Tibial artery (tissue), 4 donors: ENCODE results near the gene JAKMIP1.
A peak's percentile ranks its signal among the peaks of the same experiment; 100 is the strongest.
"Not testable (repeated sequence)": the region's sequence is repeated elsewhere in the genome, so short reads cannot be mapped to it uniquely, and the experiment has no call there.

Experiments
- DNase-seq, 2 donors: peaks; one replicate each; pipeline ENCODE4 v3.0.0-alpha.2; 2019
- H3K27ac ChIP-seq, 2 donors: fragments of 200-600 bp; sonication (generic) in 1 of 2; 1 replicate in 1 of 2; 2 replicates in 1 of 2; pipeline ENCODE4 v1.5.1; 2018 to 2019; ENCODE audit warnings: mild to moderate bottlenecking in 1 of 2
- H3K27me3 ChIP-seq, 2 donors: fragments of 200-600 bp; sonication (generic) in 1 of 2; one replicate each; pipeline versions ENCODE4 v1.5.1 to v1.6.0; 2016 to 2019
- H3K36me3 ChIP-seq, 3 donors: fragments of 200-600 bp; sonication (generic) in 2 of 3; one replicate each; pipeline ENCODE4 v1.5.1; 2016 to 2019; ENCODE audit warnings: mild to moderate bottlenecking in 2 of 3
- H3K4me1 ChIP-seq, 4 donors: fragments of 200-600 bp; sonication (generic) in 2 of 4; 1 replicate in 3 of 4; 2 replicates in 1 of 4; pipeline ENCODE4 v1.5.1; 2016 to 2019
- H3K4me3 ChIP-seq, 2 donors: fragments of 200-600 bp; sonication (generic) in 1 of 2; 1 replicate in 1 of 2; 2 replicates in 1 of 2; pipeline ENCODE4 v1.5.1; 2018 to 2019; ENCODE audit warnings: mild to moderate bottlenecking in 2 of 2
- H3K9me3 ChIP-seq, 3 donors: fragments of 200-600 bp; sonication (generic) in 1 of 3; one replicate each; pipeline ENCODE4 v1.5.1; 2016 to 2019
- intact Hi-C: fragments of 100-400 bp; cut with DNase I; formaldehyde crosslinking; loops from one replicate; pipeline ENCODE4 v1.15.0; 2023; ENCODE audit warnings: low total_unique reads
- TF ChIP-seq, protein P1 (sequence below), 2 experiments: fragments of 200-600 bp in 1 of 2; fragments of 450-650 bp in 1 of 2; IDR thresholded peaks; one replicate each; pipeline ENCODE4 v1.5.1; 2017 to 2019; ENCODE audit warnings: antibody characterized with exemption in 2 of 2, mild to moderate bottlenecking in 1 of 2, moderate library complexity in 1 of 2

Gene JAKMIP1

DNA sequence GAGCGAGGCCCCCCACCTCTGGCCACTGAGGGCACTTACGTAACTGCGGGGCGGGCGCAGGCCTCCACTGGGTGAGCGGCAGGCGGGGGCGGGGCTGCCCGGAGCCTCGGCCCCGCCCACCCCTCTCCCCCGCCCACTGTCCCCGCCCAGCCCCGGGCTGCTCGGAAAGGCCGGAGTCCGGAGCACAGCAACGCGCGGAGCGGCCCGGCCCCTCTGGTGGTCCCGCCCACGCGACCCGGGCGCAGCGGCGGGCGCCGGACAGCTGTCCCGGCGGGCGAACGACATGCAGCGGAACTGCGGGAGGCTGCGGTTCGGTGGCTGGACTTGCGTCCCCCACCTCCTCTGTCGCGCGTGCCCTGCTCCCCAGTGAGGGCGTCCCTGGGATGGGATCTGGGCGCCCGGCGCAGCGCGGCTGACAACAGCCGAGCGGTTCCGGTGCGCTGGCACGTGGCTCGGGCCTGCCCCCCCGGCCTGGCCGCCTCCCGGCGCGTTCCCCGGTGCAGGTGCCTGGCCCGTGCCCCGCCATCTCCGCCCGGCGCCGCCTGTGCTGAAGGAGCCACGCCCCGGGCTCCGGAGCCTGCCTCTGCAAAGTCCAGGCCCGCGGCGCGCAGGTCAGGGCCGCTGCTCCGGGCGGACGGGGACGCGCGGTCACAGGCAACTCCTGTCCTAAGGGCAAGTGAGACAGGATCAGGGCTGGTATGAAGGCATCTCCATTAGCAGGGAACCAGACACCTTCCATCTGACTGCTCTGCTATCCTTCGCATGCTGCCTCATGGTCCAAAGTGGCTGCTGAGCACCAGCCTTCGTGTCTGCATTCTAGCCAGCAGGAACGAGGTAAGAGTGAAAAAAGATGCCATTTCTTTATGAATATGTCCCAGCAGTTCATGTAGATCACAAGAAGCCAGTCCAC lies 21.8 kb upstream of the JAKMIP1 start:
- Histone ChIP-seq H3K4me1 (peaks cover 0 to 10% (median 0%) of the 10 kb centered on the region in 4 donors), H3K27me3 (peaks cover 0 to 63% of the 10 kb centered on the region in 2 donors), H3K4me3 (peak overlapping the region in 1 of 2 donors; percentile 33), H3K27ac (no peak overlapping the region), H3K36me3 (no peaks in the 10 kb centered on the region), H3K9me3 (peaks cover 0 to 13% (median 10%) of the 10 kb centered on the region in 3 donors)
- peak; percentile 16 to 50 for DNase-seq
- TF ChIP-seq, protein P1, sequence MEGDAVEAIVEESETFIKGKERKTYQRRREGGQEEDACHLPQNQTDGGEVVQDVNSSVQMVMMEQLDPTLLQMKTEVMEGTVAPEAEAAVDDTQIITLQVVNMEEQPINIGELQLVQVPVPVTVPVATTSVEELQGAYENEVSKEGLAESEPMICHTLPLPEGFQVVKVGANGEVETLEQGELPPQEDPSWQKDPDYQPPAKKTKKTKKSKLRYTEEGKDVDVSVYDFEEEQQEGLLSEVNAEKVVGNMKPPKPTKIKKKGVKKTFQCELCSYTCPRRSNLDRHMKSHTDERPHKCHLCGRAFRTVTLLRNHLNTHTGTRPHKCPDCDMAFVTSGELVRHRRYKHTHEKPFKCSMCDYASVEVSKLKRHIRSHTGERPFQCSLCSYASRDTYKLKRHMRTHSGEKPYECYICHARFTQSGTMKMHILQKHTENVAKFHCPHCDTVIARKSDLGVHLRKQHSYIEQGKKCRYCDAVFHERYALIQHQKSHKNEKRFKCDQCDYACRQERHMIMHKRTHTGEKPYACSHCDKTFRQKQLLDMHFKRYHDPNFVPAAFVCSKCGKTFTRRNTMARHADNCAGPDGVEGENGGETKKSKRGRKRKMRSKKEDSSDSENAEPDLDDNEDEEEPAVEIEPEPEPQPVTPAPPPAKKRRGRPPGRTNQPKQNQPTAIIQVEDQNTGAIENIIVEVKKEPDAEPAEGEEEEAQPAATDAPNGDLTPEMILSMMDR (IDR thresholded peaks at IDR 0.05): no peak
- intact Hi-C loops: no loop called here

DNA sequence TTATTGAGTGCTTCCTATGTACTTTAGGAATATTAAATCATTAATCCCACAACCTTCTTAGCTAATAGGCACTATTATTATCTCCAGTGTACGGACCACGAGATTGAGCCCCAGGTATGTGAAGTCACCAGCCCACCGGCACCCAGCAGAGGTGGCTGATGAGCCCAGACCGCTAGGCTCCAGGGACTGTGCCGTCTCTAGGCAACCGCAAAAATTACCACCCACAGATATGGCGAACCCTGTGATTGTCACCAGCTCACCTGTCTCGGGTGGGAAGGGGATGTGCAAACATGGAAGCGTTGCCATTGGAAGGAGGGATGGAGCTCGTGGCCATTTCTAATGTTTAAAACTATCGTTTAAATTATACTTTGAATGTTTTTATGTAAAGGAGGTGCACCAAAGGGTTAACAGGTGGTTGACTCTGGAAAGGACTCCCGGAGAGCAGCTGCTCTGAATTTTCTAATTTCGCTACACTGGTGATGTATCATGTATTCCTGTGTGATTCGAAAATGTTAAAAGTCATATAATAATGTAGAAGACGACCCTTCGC lies 21.0 kb upstream of the JAKMIP1 start:
- Histone ChIP-seq H3K36me3 (no peaks in the 10 kb centered on the region), H3K27me3 (peaks cover 0 to 55% of the 10 kb centered on the region in 2 donors), H3K9me3 (peaks cover 0 to 13% (median 10%) of the 10 kb centered on the region in 3 donors), H3K4me1 (peaks cover 0 to 10% (median 0%) of the 10 kb centered on the region in 4 donors), H3K4me3 (peak overlapping the region in 1 of 2 donors; percentile 33), H3K27ac (no peak overlapping the region)
- intact Hi-C loops: no loop called here
- TF ChIP-seq, protein P1 (IDR thresholded peaks at IDR 0.05): no peak
- peak in 1 of 2 donors; percentile 17 for DNase-seq

DNA sequence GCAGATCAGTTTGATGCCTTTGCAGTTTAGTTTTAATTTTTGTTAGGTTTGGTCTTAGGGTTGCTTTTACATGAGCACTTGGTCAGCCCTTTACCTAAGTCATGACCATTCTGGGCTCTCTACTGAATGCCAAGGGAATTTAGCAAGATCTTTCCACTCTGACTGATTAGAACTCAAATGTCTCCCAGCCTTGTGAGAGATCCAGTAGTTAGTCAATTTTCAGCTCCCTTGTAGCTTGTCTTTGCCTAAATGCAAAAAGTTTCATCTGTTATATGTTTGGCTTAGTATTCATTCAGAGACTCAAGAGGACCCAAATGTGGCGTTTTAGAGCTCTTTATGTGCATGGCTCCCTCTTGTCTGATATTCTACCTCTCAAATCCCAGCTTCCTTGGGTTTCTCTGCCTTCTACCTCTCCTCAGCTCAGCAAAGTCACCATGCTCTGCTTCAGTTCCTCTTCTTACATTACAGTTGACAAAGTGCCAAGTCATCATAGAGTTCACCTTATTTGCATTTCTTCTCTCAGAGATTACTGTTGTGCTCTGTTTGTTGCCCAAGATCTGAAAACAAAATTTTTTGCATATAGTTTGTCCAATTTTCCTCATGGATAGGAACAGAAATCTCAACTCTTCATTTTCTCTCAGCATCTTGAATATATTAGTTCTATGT lies 17.5 kb upstream of the JAKMIP1 start:
- TF ChIP-seq, protein P1 (IDR thresholded peaks at IDR 0.05): no peak
- H3K27me3 ChIP-seq: peaks cover 0 to 28% of the 10 kb centered on the region in 2 donors
- H3K4me3 ChIP-seq: no peak overlapping the region
- peaks cover 0 to 19% (median 10%) of the 10 kb centered on the region in 3 donors for H3K9me3 ChIP-seq
- intact Hi-C loops: no loop called here
- H3K27ac ChIP-seq: no peak overlapping the region
- H3K36me3 ChIP-seq: no peaks in the 10 kb centered on the region
- peak in 1 of 2 donors; percentile 2 for DNase-seq
- peaks cover 0 to 10% (median 0%) of the 10 kb centered on the region in 4 donors for H3K4me1 ChIP-seq

DNA sequence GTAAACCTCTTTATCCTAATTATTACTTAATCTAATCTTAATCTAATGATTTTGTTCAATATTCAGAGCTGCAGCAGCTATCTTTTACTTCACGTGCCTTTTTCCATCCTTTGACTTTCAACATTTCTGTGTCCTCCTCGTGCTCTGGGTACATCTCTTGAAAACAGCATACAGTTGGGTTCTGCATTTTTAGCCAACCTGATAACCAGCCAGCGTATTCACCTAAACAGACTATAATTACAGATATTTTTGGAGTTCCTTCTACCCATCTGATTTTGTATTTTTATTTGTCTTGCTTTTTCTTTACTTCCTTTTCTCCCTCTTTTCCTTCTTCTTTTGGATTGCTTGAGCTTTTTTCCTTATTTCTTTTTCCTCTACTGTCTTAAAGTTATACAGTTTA lies 16.2 kb upstream of the JAKMIP1 start:
- DNase-seq: no peak
- intact Hi-C loops: no loop called here
- H3K9me3 ChIP-seq: peaks cover 0 to 7% (median 0%) of the 10 kb centered on the region in 3 donors
- TF ChIP-seq, protein P1 (IDR thresholded peaks at IDR 0.05): no peak
- H3K36me3 ChIP-seq: no peaks in the 10 kb centered on the region
- no peak overlapping the region for H3K4me3 ChIP-seq
- H3K4me1 ChIP-seq: peaks cover 0 to 3% (median 0%) of the 10 kb centered on the region in 4 donors
- peaks cover 0 to 15% of the 10 kb centered on the region in 2 donors for H3K27me3 ChIP-seq
- no peak overlapping the region for H3K27ac ChIP-seq

DNA sequence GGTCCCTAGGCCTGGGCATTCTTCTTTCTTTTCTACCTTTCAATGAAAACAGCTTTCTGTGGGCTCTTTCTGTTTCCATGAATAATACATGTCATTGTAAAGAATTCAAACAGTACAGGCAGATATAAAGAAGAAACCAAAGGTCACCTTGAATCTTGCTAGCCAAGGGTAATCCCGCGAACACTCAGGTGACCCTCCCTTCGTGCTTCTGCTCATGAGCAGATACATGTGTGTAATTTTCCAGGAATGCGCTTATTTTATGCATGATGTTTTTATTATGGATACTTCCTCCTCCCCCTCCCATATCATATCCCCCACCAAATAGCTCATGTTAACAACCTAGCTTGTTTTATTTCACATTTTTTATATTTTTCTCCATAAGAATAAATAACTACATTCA lies 9.6 kb upstream of the JAKMIP1 start:
- peaks cover 0 to 7% (median 0%) of the 10 kb centered on the region in 3 donors for H3K9me3 ChIP-seq
- H3K27ac ChIP-seq: no peak overlapping the region
- TF ChIP-seq, protein P1 (IDR thresholded peaks at IDR 0.05): no peak
- intact Hi-C loops: no loop called here
- DNase-seq: no peak
- no peaks in the 10 kb centered on the region for H3K4me1 ChIP-seq
- H3K36me3 ChIP-seq: no peaks in the 10 kb centered on the region
- H3K4me3 ChIP-seq: no peak overlapping the region
- no peaks in the 10 kb centered on the region for H3K27me3 ChIP-seq

DNA sequence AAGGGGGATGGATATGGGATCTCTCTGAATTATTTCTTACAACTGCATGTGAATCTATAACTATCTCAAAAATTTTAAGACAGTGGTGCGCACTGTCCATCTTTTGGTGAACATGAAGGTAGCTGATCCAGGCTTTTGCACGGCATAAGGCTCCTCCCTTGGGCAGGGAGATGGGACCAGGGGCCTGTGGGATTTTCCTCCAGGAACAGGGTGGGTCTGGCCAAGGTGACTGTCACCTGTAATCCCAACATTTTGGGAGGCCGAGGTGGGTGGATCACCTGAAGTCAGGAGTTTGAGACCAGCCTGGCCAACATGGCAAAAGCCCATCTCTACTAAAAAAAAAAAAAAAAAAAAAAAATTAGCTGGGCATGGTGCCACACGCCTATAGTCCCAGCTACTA lies 8.9 kb upstream of the JAKMIP1 start:
- H3K27ac ChIP-seq, H3K36me3 ChIP-seq, H3K27me3 ChIP-seq, H3K9me3 ChIP-seq, H3K4me1 ChIP-seq, H3K4me3 ChIP-seq, intact Hi-C loops: not testable (repeated sequence)
- peak in 1 of 2 donors; percentile 5 for DNase-seq
